ENCODE measurements around the gene ASS1.

ASS1 gene

GRCh38 chr9:130537346-130538050, 92.7 kb downstream of the ASS1 start:
- no peak for DNase-seq

DNA sequence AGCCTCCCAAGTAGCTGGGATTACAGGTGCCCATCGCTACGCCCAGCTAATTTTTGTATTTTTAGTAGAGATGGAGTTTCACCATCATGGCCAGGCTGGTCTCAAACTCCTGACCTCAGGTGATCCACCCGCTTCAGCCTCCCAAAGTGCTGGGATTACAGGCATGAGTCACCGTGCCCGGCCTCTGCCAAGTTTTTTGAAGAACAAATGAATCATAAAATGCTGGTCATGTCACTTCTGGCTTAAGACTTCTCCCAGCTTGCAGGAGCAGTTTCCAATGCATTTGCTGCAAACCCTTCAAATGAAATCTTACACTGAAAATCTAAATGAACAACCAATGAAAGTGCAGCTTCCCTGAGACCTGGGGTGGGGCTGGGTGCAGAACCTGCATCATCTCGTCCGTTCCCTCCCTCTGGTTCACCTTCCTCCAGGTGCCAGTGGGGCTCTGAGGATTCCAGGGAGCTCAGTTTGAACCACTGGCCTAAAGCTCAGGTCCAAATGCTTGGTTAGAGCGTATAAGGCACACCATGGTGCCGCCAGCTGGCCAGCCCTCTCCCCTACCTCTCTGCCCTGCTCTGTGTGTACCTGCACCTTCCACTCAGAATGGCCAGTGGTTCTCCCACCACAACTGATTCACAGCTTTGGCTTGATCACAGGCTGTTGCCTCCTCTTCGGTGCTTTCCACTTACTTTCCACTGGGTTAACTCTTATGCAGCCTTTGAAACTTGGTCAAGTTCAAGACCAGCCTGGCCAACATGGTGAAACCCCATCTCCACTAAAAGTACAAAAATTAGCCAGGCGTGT, 94.9 kb downstream of the ASS1 start:
- DNase-seq, result no peak

GRCh38 chr9:130541533-130541932, 96.8 kb downstream of the ASS1 start:
- DNase-seq, result no peak

- no peak for DNase-seq
Observed at GRCh38 chr9:130542038-130542437, 97.3 kb downstream of the ASS1 start.

DNA sequence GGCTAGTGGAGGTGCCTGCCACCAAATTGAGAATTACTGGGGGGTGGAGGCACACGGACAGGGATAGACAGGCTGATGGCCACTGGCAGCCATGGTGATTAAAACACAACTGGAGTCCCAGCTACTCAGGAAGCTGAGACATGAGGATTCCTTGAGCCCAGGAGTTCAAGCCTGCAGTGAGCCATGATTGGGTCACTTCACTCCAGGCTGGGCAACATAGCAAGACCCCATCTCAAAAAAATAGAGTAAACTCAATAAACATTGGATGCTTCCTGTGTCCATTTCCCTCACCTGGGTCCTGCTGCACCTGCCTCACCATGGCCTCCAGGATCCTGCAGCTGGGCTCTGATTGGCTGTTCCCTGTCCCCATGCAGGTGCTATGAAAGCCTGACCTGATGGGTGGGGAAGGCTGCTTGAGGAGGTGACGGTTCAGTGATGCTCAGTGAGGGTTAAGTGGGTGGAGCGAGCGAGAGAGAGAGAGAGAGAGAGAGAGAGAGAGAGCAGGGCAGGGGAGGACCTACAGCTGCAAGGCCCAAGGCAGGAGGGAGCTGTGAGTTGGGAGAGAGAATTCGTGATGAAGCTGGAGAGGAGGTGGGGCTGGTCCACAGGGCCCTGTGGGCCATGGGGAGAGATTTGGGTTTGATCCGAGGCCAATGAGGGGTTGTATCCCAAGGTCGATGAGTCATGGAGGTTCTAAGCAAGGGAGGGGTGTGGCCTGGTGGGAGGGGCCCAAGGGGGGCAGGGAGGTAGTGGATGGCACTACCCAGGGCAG, 97.9 kb downstream of the ASS1 start:
- DNase-seq, result no peak

GRCh38 chr9:130543368-130543767, 98.6 kb downstream of the ASS1 start:
- no peak for DNase-seq

- DNase-seq, result no peak
Observed at GRCh38 chr9:130543859-130544258, 99.1 kb downstream of the ASS1 start.

DNA sequence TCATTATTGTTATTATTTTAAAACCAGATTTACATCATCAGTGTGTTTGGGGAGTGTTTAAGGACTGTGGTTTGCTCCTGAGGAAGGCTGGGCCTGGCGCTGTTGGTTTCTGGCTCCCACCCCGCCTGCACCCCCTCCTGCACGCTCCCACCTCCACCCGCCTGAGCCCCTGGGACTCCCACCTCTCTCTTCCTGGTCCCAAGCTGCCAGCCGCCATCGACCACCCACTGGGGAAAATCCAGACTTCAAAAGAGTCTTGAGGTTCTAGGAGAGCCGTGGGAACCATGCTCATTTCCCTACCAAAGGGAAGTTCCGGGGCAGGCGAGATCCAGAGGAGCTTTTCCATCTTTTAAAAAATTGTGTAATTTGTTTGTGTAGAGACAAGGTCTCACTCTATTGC, 99.6 kb downstream of the ASS1 start:
- no peak for DNase-seq

GRCh38 chr9:130548103-130548502, 103.3 kb downstream of the ASS1 start:
- DNase-seq, result no peak

DNA sequence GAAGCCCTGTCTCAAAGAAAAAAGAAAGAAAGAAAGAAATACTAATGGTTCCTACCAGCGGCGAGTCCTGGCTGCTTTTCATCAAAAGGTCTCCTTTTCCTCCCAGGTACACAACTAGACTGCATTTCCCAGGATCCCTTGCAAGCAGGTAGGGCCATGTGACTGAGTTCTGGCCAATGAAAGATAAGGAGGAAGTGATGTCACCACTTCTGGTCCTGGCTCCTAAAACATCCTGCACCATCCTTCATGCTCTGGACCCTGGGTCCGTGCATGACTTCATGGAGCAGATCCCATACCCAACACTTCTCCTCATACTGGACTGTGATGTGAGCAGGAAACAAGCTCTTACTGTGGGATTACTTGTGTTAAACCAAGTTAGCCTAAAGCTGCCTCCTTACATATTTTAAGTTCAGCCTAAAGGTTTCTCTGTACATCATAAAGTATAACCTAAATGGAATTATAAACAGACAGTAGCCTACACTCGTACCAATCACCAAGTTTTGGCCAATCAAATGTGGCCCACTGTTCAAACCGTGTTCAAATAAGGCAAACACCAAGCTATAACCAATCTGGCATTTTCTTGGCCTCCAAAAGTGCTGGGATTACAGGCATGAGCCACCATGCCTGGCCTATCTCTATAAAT, 104.5 kb downstream of the ASS1 start:
- no peak for DNase-seq

Measured in T-helper 9 cell (primary cell).